Measurements from ENCODE around the gene PRDM16. TPM values are rescaled to one million over a fixed set of nuclear protein-coding genes. Genes with fewer than 3 reads are reported as not detected.

The PRDM16 gene
- total RNA-seq, 1 donor from 2014 or later: 5.6 TPM

- TF ChIP-seq CTCF (IDR thresholded peaks at IDR 0.05; ENCODE audit: insufficient read depth, low read length, poor library complexity, severe bottlenecking): no peak
- Histone ChIP-seq H3K36me3 (ENCODE audit: control insufficient read depth, insufficient read depth, low read length) (no peaks in the 10 kb centered on the region), H3K27me3 (ENCODE audit: control insufficient read depth, insufficient read depth, low read length) (no peaks in the 10 kb centered on the region), H3K4me3 (ENCODE audit: low read depth, low read length) (no peak overlapping the region)
- no peak for DNase-seq (ENCODE audit: low read depth)
Observed at GRCh38 chr1:3195480-3195815, 126.4 kb downstream of the PRDM16 start.

GRCh38 chr1:3195966-3196515, 127.0 kb downstream of the PRDM16 start:
- TF ChIP-seq CTCF (IDR thresholded peaks at IDR 0.05; ENCODE audit: insufficient read depth, low read length, poor library complexity, severe bottlenecking): no peak
- Histone ChIP-seq H3K27me3 (ENCODE audit: control insufficient read depth, insufficient read depth, low read length) (no peaks in the 10 kb centered on the region), H3K36me3 (ENCODE audit: control insufficient read depth, insufficient read depth, low read length) (no peaks in the 10 kb centered on the region), H3K4me3 (ENCODE audit: low read depth, low read length) (no peak overlapping the region)
- DNase-seq (ENCODE audit: low read depth): no peak

- TF ChIP-seq CTCF (IDR thresholded peaks at IDR 0.05; ENCODE audit: insufficient read depth, low read length, poor library complexity, severe bottlenecking): no peak
- no peaks in the 10 kb centered on the region for H3K36me3 ChIP-seq (ENCODE audit: control insufficient read depth, insufficient read depth, low read length)
- H3K27me3 ChIP-seq (ENCODE audit: control insufficient read depth, insufficient read depth, low read length): no peaks in the 10 kb centered on the region
- H3K4me3 ChIP-seq (ENCODE audit: low read depth, low read length): no peak overlapping the region
- no peak for DNase-seq (ENCODE audit: low read depth)
Observed at GRCh38 chr1:3196577-3197245, 127.7 kb downstream of the PRDM16 start.

GRCh38 chr1:3197781-3198316, 128.8 kb downstream of the PRDM16 start:
- DNase-seq (ENCODE audit: low read depth): no peak
- no peak for TF ChIP-seq CTCF (IDR thresholded peaks at IDR 0.05; ENCODE audit: insufficient read depth, low read length, poor library complexity, severe bottlenecking)
- H3K4me3 ChIP-seq (ENCODE audit: low read depth, low read length): no peak overlapping the region
- no peaks in the 10 kb centered on the region for H3K36me3 ChIP-seq (ENCODE audit: control insufficient read depth, insufficient read depth, low read length)
- H3K27me3 ChIP-seq (ENCODE audit: control insufficient read depth, insufficient read depth, low read length): no peaks in the 10 kb centered on the region

GRCh38 chr1:3198371-3199271, 129.6 kb downstream of the PRDM16 start:
- Histone ChIP-seq H3K4me3 (ENCODE audit: low read depth, low read length) (no peak overlapping the region), H3K36me3 (ENCODE audit: control insufficient read depth, insufficient read depth, low read length) (no peaks in the 10 kb centered on the region), H3K27me3 (ENCODE audit: control insufficient read depth, insufficient read depth, low read length) (no peaks in the 10 kb centered on the region)
- TF ChIP-seq CTCF (IDR thresholded peaks at IDR 0.05; ENCODE audit: insufficient read depth, low read length, poor library complexity, severe bottlenecking): no peak
- DNase-seq (ENCODE audit: low read depth): no peak

Measured in kidney epithelial cell (primary cell).